Measurements from ENCODE around the gene GNAS-AS1.

The GNAS-AS1 gene

GRCh38 chr20:58787211-58788005, 63.3 kb downstream of the GNAS-AS1 start:
- no peak for DNase-seq

DNA sequence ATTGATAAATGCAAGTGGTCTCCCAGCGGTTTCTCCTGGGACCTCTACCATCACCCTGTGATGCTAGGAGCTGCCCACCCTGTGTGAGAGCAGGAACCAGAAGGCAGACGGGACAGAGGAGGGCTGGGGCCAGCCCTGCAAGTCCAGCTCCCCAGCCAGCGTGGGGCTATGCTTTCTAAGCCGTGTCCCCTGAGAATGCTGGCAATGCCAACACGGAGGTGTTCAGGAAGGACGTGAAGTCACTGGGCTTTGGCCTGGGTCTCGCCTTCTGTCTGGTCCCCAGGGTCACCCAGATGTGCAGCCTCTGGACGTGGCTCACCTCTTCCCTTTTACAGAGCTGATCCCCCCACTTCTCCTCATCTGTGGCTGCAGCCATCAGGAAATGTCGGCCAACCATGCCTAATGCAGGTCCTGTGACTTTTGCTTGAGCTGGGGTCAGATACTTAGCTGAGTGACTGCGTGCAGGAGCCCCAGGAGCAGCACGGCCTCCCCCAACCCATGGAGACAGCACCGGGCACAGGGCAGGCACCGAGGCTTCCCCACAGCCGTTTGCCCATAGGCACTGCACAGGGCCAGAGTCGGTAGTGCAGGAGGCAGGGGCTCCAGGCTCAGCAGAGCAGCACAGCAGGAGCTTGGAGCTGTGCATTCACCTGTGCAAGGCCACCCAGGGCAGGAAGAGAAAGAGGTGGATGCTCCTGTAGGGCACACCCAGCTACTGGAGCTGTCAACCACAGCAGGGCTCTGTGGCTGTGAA, 66.2 kb downstream of the GNAS-AS1 start:
- no peak for DNase-seq

GRCh38 chr20:58783511-58784011, 67.1 kb downstream of the GNAS-AS1 start:
- no peak for DNase-seq

GRCh38 chr20:58781138-58781537, 69.6 kb downstream of the GNAS-AS1 start:
- DNase-seq: no peak

DNA sequence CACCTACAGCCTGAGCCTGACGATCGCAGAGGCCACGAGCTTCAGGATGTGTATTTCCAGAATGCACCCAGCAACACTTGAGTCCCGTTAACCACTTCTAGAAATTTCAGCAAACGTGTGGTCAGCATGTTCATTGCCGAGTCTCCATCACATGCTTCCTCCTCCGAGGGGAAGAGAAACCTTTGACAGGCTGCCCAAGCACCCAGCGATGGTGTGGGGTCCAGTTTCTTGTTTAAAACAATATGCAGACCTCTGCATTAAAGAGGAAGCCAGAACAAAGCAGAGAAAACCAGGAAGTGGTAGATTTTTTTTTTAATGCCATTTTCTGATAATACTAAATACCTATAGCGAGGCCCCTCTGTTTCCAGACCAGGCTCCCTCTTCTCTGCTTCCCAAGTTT, 71.9 kb downstream of the GNAS-AS1 start:
- DNase-seq: peak in 1 of 58 donors; percentile 14

GRCh38 chr20:58777657-58778056, 73.0 kb downstream of the GNAS-AS1 start:
- no peak for DNase-seq

GRCh38 chr20:58776109-58776508, 74.6 kb downstream of the GNAS-AS1 start:
- DNase-seq: no peak

GRCh38 chr20:58775371-58775770, 75.3 kb downstream of the GNAS-AS1 start:
- DNase-seq: peak in 2 of 58 donors; percentile 2 to 4

DNA sequence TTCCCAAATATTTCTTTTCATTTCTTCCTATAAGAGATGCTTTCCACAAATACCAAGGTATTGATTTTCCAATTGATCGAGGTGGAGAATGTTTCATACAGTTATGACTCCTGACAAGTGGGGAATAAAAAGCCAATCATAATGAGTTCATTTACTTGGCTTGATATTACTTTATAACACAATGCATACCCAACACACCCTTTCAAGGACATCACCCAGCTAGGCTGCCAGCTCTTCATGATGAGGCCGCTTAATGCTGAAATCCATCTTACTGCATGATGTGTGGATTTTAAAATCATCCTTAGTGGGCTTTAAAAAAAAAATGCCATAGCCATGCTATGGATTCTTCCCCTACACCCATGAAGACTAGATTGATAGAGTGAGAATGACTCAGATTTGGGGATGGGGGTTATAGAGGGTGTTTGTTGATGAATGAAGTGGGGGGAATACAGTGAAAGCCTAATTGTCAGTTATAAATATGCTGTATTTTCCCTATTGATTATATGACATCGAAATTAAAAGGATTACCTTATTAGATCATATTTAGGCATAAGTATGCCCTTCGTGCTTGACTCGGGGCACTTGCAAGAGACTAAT, 75.9 kb downstream of the GNAS-AS1 start:
- DNase-seq: no peak

GRCh38 chr20:58774214-58774613, 76.5 kb downstream of the GNAS-AS1 start:
- no peak for DNase-seq

GRCh38 chr20:58772786-58773185, 77.9 kb downstream of the GNAS-AS1 start:
- DNase-seq: no peak
